HG02852 (cell line): Measurements from ENCODE around the gene ELFN1.

Experiments used
- ATAC-seq: cut with Tn5 transposase; IDR thresholded peaks from one replicate; pipeline ENCODE4 v1.9.1; 2021; ENCODE audit warnings: mild to moderate bottlenecking, moderate library complexity; ENCODE audit not compliant: unreplicated experiment

ELFN1 gene

GRCh38 chr7:1641661-1642260 lies 28.3 kb upstream of the ELFN1 start:
- no peak for ATAC-seq

GRCh38 chr7:1642291-1642731 lies 27.8 kb upstream of the ELFN1 start:
- ATAC-seq, result no peak

- ATAC-seq, result no peak
Measured at GRCh38 chr7:1643270-1644092, 26.6 kb upstream of the ELFN1 start.

- no peak for ATAC-seq
Measured at GRCh38 chr7:1644341-1645070, 25.6 kb upstream of the ELFN1 start.

GRCh38 chr7:1645071-1645409 lies 25.0 kb upstream of the ELFN1 start:
- ATAC-seq, result no peak

GRCh38 chr7:1645476-1645875 lies 24.6 kb upstream of the ELFN1 start:
- ATAC-seq, result no peak

- ATAC-seq, result no peak
Measured at GRCh38 chr7:1646391-1646790, 23.7 kb upstream of the ELFN1 start.

GRCh38 chr7:1646957-1647891 lies 22.9 kb upstream of the ELFN1 start:
- ATAC-seq, result no peak

GRCh38 chr7:1647961-1648672 lies 22.0 kb upstream of the ELFN1 start:
- ATAC-seq, result no peak

GRCh38 chr7:1649751-1650326 lies 20.2 kb upstream of the ELFN1 start:
- no peak for ATAC-seq

GRCh38 chr7:1650363-1651030 lies 19.6 kb upstream of the ELFN1 start:
- no peak for ATAC-seq

- ATAC-seq, result no peak
Measured at GRCh38 chr7:1651031-1651446, 19.0 kb upstream of the ELFN1 start.

- ATAC-seq, result no peak
Measured at GRCh38 chr7:1651891-1652290, 18.2 kb upstream of the ELFN1 start.

GRCh38 chr7:1653500-1653899 lies 16.6 kb upstream of the ELFN1 start:
- no peak for ATAC-seq

- no peak for ATAC-seq
Measured at GRCh38 chr7:1654111-1654510, 16.0 kb upstream of the ELFN1 start.

- no peak for ATAC-seq
Measured at GRCh38 chr7:1654738-1655475, 15.2 kb upstream of the ELFN1 start.

GRCh38 chr7:1659696-1660095 lies 10.4 kb upstream of the ELFN1 start:
- ATAC-seq, result no peak

- no peak for ATAC-seq
Measured at GRCh38 chr7:1661461-1661860, 8.6 kb upstream of the ELFN1 start.

GRCh38 chr7:1662101-1662500 lies 8.0 kb upstream of the ELFN1 start:
- no peak for ATAC-seq
